ENCODE data around the gene PIK3R3. TPM values are rescaled to one million over a fixed set of nuclear protein-coding genes. Genes with fewer than 3 reads are reported as not detected.

The PIK3R3 gene
- total RNA-seq, 3 donors from 2014 or later = 17.9 to 80.3 (median 46.8) TPM

DNA sequence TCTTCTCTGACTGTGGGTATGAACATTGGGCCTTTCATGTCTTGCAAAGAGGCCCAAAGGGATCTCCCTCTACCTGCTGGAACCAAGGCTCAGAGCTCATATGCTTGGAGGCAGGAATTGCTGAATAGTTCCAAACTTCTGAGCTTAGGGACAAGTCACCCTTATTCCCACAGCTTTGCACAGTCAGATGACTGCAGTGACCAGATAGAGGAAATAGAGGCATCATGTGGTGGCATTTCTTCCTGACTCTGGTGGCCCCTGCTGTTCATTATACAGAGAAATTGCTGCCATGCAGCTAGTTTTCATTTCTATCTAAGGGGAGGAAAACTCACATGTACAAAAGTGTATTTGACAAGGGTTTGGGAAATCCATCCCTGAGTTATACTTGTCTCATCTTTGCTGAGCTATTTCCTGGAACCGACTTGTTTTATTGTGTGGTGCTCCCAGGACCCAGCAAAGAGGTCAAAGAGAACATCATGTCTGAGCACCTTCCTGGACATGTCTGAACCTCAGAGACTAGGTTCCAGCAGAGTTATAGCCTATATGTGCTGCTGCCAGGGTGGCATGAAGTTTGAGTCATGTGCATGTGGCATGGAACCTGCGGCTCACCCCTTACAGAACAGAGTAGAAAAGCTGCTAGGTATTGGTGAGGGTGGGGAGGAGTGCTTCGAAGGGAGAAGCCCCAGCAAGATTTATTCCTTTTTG lies 131.2 kb downstream of the PIK3R3 start:
- no peak overlapping the region for H3K4me3 ChIP-seq
- H3K9me3 ChIP-seq = no peaks in the 10 kb centered on the region
- no peaks in the 10 kb centered on the region for H3K27me3 ChIP-seq
- DNase-seq (ENCODE audit: low spot score in 2 of 2) = no peak
- intact Hi-C loops (cut with DNase I; ENCODE audit: low total_unique reads) = no loop called here
- no peak overlapping the region for H3K27ac ChIP-seq
- no peaks in the 10 kb centered on the region for H3K36me3 ChIP-seq
- TF ChIP-seq POLR2A (IDR thresholded peaks at IDR 0.05) (no peak), POLR2AphosphoS5 (IDR thresholded peaks at IDR 0.05) (no peak)
- TF ChIP-seq, protein P1, sequence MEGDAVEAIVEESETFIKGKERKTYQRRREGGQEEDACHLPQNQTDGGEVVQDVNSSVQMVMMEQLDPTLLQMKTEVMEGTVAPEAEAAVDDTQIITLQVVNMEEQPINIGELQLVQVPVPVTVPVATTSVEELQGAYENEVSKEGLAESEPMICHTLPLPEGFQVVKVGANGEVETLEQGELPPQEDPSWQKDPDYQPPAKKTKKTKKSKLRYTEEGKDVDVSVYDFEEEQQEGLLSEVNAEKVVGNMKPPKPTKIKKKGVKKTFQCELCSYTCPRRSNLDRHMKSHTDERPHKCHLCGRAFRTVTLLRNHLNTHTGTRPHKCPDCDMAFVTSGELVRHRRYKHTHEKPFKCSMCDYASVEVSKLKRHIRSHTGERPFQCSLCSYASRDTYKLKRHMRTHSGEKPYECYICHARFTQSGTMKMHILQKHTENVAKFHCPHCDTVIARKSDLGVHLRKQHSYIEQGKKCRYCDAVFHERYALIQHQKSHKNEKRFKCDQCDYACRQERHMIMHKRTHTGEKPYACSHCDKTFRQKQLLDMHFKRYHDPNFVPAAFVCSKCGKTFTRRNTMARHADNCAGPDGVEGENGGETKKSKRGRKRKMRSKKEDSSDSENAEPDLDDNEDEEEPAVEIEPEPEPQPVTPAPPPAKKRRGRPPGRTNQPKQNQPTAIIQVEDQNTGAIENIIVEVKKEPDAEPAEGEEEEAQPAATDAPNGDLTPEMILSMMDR (IDR thresholded peaks at IDR 0.05) = no peak
- no peaks in the 10 kb centered on the region for H3K4me1 ChIP-seq

GRCh38 chr1:45999507-45999906 lies 132.9 kb downstream of the PIK3R3 start:
- H3K9me3 ChIP-seq = no peaks in the 10 kb centered on the region
- TF ChIP-seq POLR2A (IDR thresholded peaks at IDR 0.05) (no peak), POLR2AphosphoS5 (IDR thresholded peaks at IDR 0.05) (no peak)
- TF ChIP-seq, protein P1 (IDR thresholded peaks at IDR 0.05) = no peak
- H3K27ac ChIP-seq = no peak overlapping the region
- H3K4me3 ChIP-seq = no peak overlapping the region
- H3K4me1 ChIP-seq = no peaks in the 10 kb centered on the region
- H3K27me3 ChIP-seq = no peaks in the 10 kb centered on the region
- intact Hi-C loops (cut with DNase I; ENCODE audit: low total_unique reads) = no loop called here
- H3K36me3 ChIP-seq = no peaks in the 10 kb centered on the region
- DNase-seq (ENCODE audit: low spot score in 2 of 2) = no peak

DNA sequence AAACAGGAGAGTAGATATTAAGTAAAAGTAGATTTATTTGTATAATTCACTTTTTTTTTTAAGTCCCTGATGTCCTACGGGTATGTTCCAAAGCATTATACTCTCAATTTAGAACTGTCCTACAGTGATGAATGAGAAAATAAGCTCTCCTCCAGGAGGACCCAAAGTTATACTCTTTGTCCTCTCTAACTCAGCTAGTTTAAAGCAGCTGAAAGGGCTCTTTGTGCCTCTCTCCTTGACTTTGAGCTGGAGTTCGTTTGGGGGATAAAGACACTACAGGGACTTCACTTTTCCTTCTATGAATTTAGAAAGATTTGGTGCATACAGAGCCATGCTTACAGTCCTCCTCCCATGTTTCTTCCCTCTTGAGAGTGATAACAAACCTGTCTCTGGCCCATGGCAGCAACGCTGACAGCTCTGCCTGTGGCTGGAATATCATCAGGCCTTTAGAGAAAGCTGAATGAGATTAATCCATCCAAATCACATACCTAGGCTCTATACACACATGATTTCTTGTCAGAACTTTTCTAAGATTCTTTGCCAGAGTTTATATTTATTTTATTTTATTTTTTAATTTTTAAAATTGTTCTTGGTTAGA lies 134.3 kb downstream of the PIK3R3 start:
- Histone ChIP-seq H3K9me3 (no peaks in the 10 kb centered on the region), H3K27me3 (no peaks in the 10 kb centered on the region), H3K36me3 (no peaks in the 10 kb centered on the region), H3K4me3 (no peak overlapping the region), H3K4me1 (no peaks in the 10 kb centered on the region), H3K27ac (no peak overlapping the region)
- intact Hi-C loops (cut with DNase I; ENCODE audit: low total_unique reads) = no loop called here
- no peak for TF ChIP-seq POLR2A (IDR thresholded peaks at IDR 0.05)
- TF ChIP-seq, protein P1 (IDR thresholded peaks at IDR 0.05) = no peak
- no peak for TF ChIP-seq POLR2AphosphoS5 (IDR thresholded peaks at IDR 0.05)
- no peak for DNase-seq (ENCODE audit: low spot score in 2 of 2)

DNA sequence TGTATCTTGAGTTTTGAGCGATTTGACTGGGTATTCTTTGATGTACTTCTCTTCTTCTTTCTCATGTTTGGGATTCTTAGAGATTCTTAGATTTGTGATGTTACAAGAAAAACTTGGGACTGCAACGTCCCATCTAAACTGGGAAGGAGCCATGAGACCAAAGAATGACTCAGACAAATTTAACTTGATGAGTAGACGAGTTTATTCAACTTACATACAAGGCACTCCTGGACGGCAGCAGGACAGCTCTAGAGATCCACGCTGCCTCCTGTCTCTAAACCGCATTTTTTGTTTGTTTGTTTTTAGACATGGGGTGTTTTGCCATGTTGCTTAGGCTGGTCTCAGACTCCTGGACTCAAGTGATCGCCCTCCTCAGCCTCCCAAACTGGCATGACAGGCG lies 137.1 kb downstream of the PIK3R3 start:
- intact Hi-C loops (cut with DNase I; ENCODE audit: low total_unique reads) = no loop called here
- Histone ChIP-seq H3K9me3 (no peaks in the 10 kb centered on the region), H3K4me3 (no peak overlapping the region), H3K36me3 (no peaks in the 10 kb centered on the region), H3K27ac (no peak overlapping the region), H3K27me3 (no peaks in the 10 kb centered on the region), H3K4me1 (no peaks in the 10 kb centered on the region)
- TF ChIP-seq POLR2AphosphoS5 (IDR thresholded peaks at IDR 0.05) (no peak), POLR2A (IDR thresholded peaks at IDR 0.05) (no peak)
- TF ChIP-seq, protein P1 (IDR thresholded peaks at IDR 0.05) = no peak
- no peak for DNase-seq (ENCODE audit: low spot score in 2 of 2)

DNA sequence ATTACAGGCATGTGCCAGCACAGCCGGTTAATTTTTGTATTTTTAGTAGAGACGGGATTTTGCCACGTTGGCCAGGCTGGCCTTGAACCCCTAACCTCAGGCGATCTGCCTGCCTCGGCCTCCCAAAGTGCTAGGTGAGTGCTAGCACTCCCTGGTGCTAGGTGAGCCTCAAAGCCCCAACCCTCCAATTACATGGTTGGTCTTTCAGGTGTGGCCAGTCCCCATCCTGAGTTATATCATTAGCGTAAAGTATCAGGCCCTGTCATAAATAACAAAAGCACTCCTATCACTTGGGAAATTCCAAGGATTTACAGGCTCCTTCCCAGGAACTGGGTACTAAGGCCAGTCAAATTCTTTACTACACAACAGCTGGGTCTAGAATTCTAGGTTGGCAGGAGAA lies 138.0 kb downstream of the PIK3R3 start:
- TF ChIP-seq POLR2A (IDR thresholded peaks at IDR 0.05) (no peak), POLR2AphosphoS5 (IDR thresholded peaks at IDR 0.05) (no peak)
- TF ChIP-seq, protein P1 (IDR thresholded peaks at IDR 0.05) = no peak
- no peaks in the 10 kb centered on the region for H3K27me3 ChIP-seq
- no peak for DNase-seq (ENCODE audit: low spot score in 2 of 2)
- intact Hi-C loops (cut with DNase I; ENCODE audit: low total_unique reads) = no loop called here
- H3K36me3 ChIP-seq = no peaks in the 10 kb centered on the region
- no peak overlapping the region for H3K27ac ChIP-seq
- H3K4me1 ChIP-seq = no peaks in the 10 kb centered on the region
- H3K4me3 ChIP-seq = no peak overlapping the region
- no peaks in the 10 kb centered on the region for H3K9me3 ChIP-seq
